ENCODE data around the gene TMEM141. TPM values are rescaled to one million over a fixed set of nuclear protein-coding genes. Genes with fewer than 3 reads are reported as not detected.
"Not testable (repeated sequence)": the region's sequence is repeated elsewhere in the genome, so short reads cannot be mapped to it uniquely, and the experiment has no call there.

TMEM141 gene
- total and polyA plus RNA-seq, 10 of the 15 experiments (the other 5 are each of a cell fraction or from before 2014, with no cell fraction given), result 7.8 to 48.6 (median 34.4) TPM

GRCh38 chr9:136837146-136837855 lies 46.2 kb downstream of the TMEM141 start (continued):
- TF ChIP-seq, protein P1, sequence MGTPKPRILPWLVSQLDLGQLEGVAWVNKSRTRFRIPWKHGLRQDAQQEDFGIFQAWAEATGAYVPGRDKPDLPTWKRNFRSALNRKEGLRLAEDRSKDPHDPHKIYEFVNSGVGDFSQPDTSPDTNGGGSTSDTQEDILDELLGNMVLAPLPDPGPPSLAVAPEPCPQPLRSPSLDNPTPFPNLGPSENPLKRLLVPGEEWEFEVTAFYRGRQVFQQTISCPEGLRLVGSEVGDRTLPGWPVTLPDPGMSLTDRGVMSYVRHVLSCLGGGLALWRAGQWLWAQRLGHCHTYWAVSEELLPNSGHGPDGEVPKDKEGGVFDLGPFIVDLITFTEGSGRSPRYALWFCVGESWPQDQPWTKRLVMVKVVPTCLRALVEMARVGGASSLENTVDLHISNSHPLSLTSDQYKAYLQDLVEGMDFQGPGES (IDR thresholded peaks at IDR 0.05), result no peak

GRCh38 chr9:136837856-136838277 lies 46.7 kb downstream of the TMEM141 start:
- not testable (repeated sequence) for H3K27me3 ChIP-seq (replicated peaks in 1 of 2; ENCODE audit: control insufficient read depth in 2 of 2, insufficient read depth in 2 of 2, low read length in 1 of 2)

More at GRCh38 chr9:136837856-136838277, 46.7 kb downstream of the TMEM141 start:
- H3K27ac ChIP-seq (ENCODE audit: control insufficient read depth, insufficient read depth); POLR2A ChIA-PET; H3K9ac ChIP-seq (ENCODE audit: control insufficient read depth, insufficient read depth, low read length); H2AFZ ChIP-seq (ENCODE audit: control insufficient read depth, low read depth, low read length); FAIRE-seq; H3K4me2 ChIP-seq (ENCODE audit: control insufficient read depth, insufficient read depth); H3K9me3 ChIP-seq (replicated peaks; ENCODE audit: control insufficient read depth, insufficient read depth, low read length); SMC1A ChIA-PET (ENCODE audit: uncharacterized antibody, unreplicated experiment); ATAC-seq; H3K4me3 ChIP-seq; H4K20me1 ChIP-seq (ENCODE audit: control insufficient read depth, insufficient read depth); intact Hi-C loops (cut with micrococcal nuclease; ENCODE audit: unreplicated experiment); H3K4me1 ChIP-seq (ENCODE audit: control insufficient read depth, insufficient read depth, low read length); BruUV-seq (replicated peaks); RAD21 ChIA-PET (ENCODE audit: unreplicated experiment); CTCF ChIA-PET; DNase-seq (ENCODE audit: low read depth, low spot score); H3K79me2 ChIP-seq (ENCODE audit: control insufficient read depth, insufficient read depth, low read length); H3K36me3 ChIP-seq (ENCODE audit: control insufficient read depth in 2 of 2, insufficient read depth in 2 of 2, low read length in 1 of 2); in situ Hi-C loops (cut with MboI): not testable (repeated sequence)
- WGBS (ENCODE audit: insufficient coverage, insufficient replicate concordance, low lambda C conversion rate, missing lambda C conversion rate), result 92% methylated on average over 13 of the region's 15 CpGs
